Ishikawa (cell line): Measurements from ENCODE around the gene LANCL1.

Experiments used
- CEBPB ChIP-seq: IDR thresholded peaks from 2 replicates; pipeline ENCODE4 v1.6.1; 2012
- CREB1 ChIP-seq: IDR thresholded peaks from 2 replicates; pipeline ENCODE4 v1.6.1; 2012; ENCODE audit warnings: low read depth
- EGR1 ChIP-seq: IDR thresholded peaks from 2 replicates; pipeline ENCODE4 v1.6.1; 2012
- EP300 ChIP-seq: IDR thresholded peaks from 2 replicates; pipeline ENCODE4 v1.6.1; 2012; ENCODE audit warnings: borderline replicate concordance
- FOXM1 ChIP-seq: IDR thresholded peaks from 2 replicates; pipeline ENCODE4 v1.6.1; 2012; ENCODE audit warnings: low read depth, borderline replicate concordance
- MAX ChIP-seq: IDR thresholded peaks from 2 replicates; pipeline ENCODE4 v1.6.1; 2012
- NFIC ChIP-seq: IDR thresholded peaks from 2 replicates; pipeline ENCODE4 v1.6.1; 2012
- RAD21 ChIP-seq: IDR thresholded peaks from 2 replicates; pipeline ENCODE4 v1.6.1; 2012; ENCODE audit warnings: low read depth
- REST ChIP-seq: IDR thresholded peaks from 2 replicates; pipeline ENCODE4 v1.6.1; 2012; ENCODE audit warnings: low read depth, mild to moderate bottlenecking
- TAF1 ChIP-seq: IDR thresholded peaks from 2 replicates; pipeline ENCODE4 v1.6.1; 2012; ENCODE audit warnings: low read depth, mild to moderate bottlenecking
- TCF12 ChIP-seq: IDR thresholded peaks from 2 replicates; pipeline ENCODE4 v1.6.1; 2012; ENCODE audit warnings: low read depth
- TEAD4 ChIP-seq: IDR thresholded peaks from 2 replicates; pipeline ENCODE4 v1.6.1; 2012
- USF1 ChIP-seq: IDR thresholded peaks from 2 replicates; pipeline ENCODE4 v1.6.1; 2012
- YY1 ChIP-seq: IDR thresholded peaks from 2 replicates; pipeline ENCODE4 v1.6.1; 2012; ENCODE audit warnings: low read depth
- ZBTB7A ChIP-seq: IDR thresholded peaks from 2 replicates; pipeline ENCODE4 v1.6.1; 2012; ENCODE audit warnings: low read depth

The LANCL1 gene

GRCh38 chr2:210476194-210477128, at the start of gene LANCL1:
Gene LANCL1 (minus strand): TSS chr2:210476759. CDS start chr2:210476396, 363 bp downstream.
- TF ChIP-seq TAF1 (peak; percentile 76; the same call in 1 of the 2 replicates), TCF12 (no peak), MAX (peak; percentile 67)

- TF ChIP-seq REST (no peak), RAD21 (no peak), NFIC (no peak), FOXM1 (no peak), ZBTB7A (no peak), EP300 (no peak), TEAD4 (no peak), YY1 (no peak), TAF1 (no peak), MAX (no peak), EGR1 (no peak), TCF12 (no peak), CEBPB (no peak), USF1 (no peak), CREB1 (no peak)
Measured at GRCh38 chr2:210524533-210524932, 48.0 kb upstream of the LANCL1 start.

- TF ChIP-seq CREB1 (no peak), CEBPB (no peak), EP300 (no peak), TEAD4 (no peak), FOXM1 (no peak), MAX (no peak), NFIC (no peak), TAF1 (no peak), EGR1 (no peak), RAD21 (no peak), TCF12 (no peak)
Measured at GRCh38 chr2:210523650-210524289, 47.2 kb upstream of the LANCL1 start.

- TF ChIP-seq CEBPB (no peak), NFIC (no peak), EGR1 (no peak), FOXM1 (no peak), USF1 (no peak), MAX (no peak), ZBTB7A (no peak), CREB1 (no peak), YY1 (no peak), TEAD4 (no peak), TCF12 (no peak), RAD21 (no peak), EP300 (no peak), TAF1 (no peak), REST (no peak)
Measured at GRCh38 chr2:210522399-210522798, 45.8 kb upstream of the LANCL1 start.

- TF ChIP-seq TAF1 (no peak), USF1 (no peak), FOXM1 (no peak), NFIC (no peak), TCF12 (no peak)
Measured at GRCh38 chr2:210519594-210519993, 43.0 kb upstream of the LANCL1 start.
